ENCODE results near the gene APRT.

Gene APRT

GRCh38 chr16:88853325-88853941, 41.7 kb upstream of the APRT start:
- H3K4me3 ChIP-seq (ENCODE audit: low read depth in 1 of 2, low read length in 2 of 2) = no peak overlapping the region
- H3K36me3 ChIP-seq (ENCODE audit: insufficient read depth, low read length) = no peaks in the 10 kb centered on the region
- H3K27ac ChIP-seq (ENCODE audit: low read depth, low read length) = no peak overlapping the region
- no peaks in the 10 kb centered on the region for H3K27me3 ChIP-seq (ENCODE audit: control insufficient read depth in 1 of 2, insufficient read depth in 2 of 2, low read length in 2 of 2)
- H3K9ac ChIP-seq (ENCODE audit: low read length) = no peak overlapping the region
- peaks cover 13% of the 10 kb centered on the region for H3K4me1 ChIP-seq (ENCODE audit: insufficient read depth, low read length)
- no peaks in the 10 kb centered on the region for H3K9me3 ChIP-seq (ENCODE audit: low read length)

- no peak overlapping the region for H3K9ac ChIP-seq (ENCODE audit: low read length)
- no peaks in the 10 kb centered on the region for H3K27me3 ChIP-seq (ENCODE audit: control insufficient read depth in 1 of 2, insufficient read depth in 2 of 2, low read length in 2 of 2)
- no peaks in the 10 kb centered on the region for H3K36me3 ChIP-seq (ENCODE audit: insufficient read depth, low read length)
- no peak overlapping the region for H3K27ac ChIP-seq (ENCODE audit: low read depth, low read length)
- H3K4me1 ChIP-seq (ENCODE audit: insufficient read depth, low read length) = peaks cover 6% of the 10 kb centered on the region
- no peaks in the 10 kb centered on the region for H3K9me3 ChIP-seq (ENCODE audit: low read length)
- H3K4me3 ChIP-seq (ENCODE audit: low read depth in 1 of 2, low read length in 2 of 2) = no peak overlapping the region
Measured at GRCh38 chr16:88851616-88852015, 39.9 kb upstream of the APRT start.

- H3K27me3 ChIP-seq (ENCODE audit: control insufficient read depth in 1 of 2, insufficient read depth in 2 of 2, low read length in 2 of 2) = no peaks in the 10 kb centered on the region
- H3K4me3 ChIP-seq (ENCODE audit: low read depth in 1 of 2, low read length in 2 of 2) = no peak overlapping the region
- H3K9ac ChIP-seq (ENCODE audit: low read length) = no peak overlapping the region
- peaks cover 2% of the 10 kb centered on the region for H3K4me1 ChIP-seq (ENCODE audit: insufficient read depth, low read length)
- H3K27ac ChIP-seq (ENCODE audit: low read depth, low read length) = no peak overlapping the region
- no peaks in the 10 kb centered on the region for H3K36me3 ChIP-seq (ENCODE audit: insufficient read depth, low read length)
- no peaks in the 10 kb centered on the region for H3K9me3 ChIP-seq (ENCODE audit: low read length)
Measured at GRCh38 chr16:88850531-88851199, 38.9 kb upstream of the APRT start.

- no peak overlapping the region for H3K9ac ChIP-seq (ENCODE audit: low read length)
- H3K4me3 ChIP-seq (ENCODE audit: low read depth in 1 of 2, low read length in 2 of 2) = no peak overlapping the region
- H3K36me3 ChIP-seq (ENCODE audit: insufficient read depth, low read length) = no peaks in the 10 kb centered on the region
- H3K4me1 ChIP-seq (ENCODE audit: insufficient read depth, low read length) = no peaks in the 10 kb centered on the region
- H3K27ac ChIP-seq (ENCODE audit: low read depth, low read length) = no peak overlapping the region
- no peaks in the 10 kb centered on the region for H3K9me3 ChIP-seq (ENCODE audit: low read length)
- no peaks in the 10 kb centered on the region for H3K27me3 ChIP-seq (ENCODE audit: control insufficient read depth in 1 of 2, insufficient read depth in 2 of 2, low read length in 2 of 2)
Measured at GRCh38 chr16:88848557-88848956, 36.8 kb upstream of the APRT start.

GRCh38 chr16:88847654-88848053, 35.9 kb upstream of the APRT start:
- no peaks in the 10 kb centered on the region for H3K27me3 ChIP-seq (ENCODE audit: control insufficient read depth in 1 of 2, insufficient read depth in 2 of 2, low read length in 2 of 2)
- H3K9me3 ChIP-seq (ENCODE audit: low read length) = no peaks in the 10 kb centered on the region
- H3K9ac ChIP-seq (ENCODE audit: low read length) = no peak overlapping the region
- no peak overlapping the region for H3K4me3 ChIP-seq (ENCODE audit: low read depth in 1 of 2, low read length in 2 of 2)
- no peaks in the 10 kb centered on the region for H3K4me1 ChIP-seq (ENCODE audit: insufficient read depth, low read length)
- no peak overlapping the region for H3K27ac ChIP-seq (ENCODE audit: low read depth, low read length)
- H3K36me3 ChIP-seq (ENCODE audit: insufficient read depth, low read length) = no peaks in the 10 kb centered on the region

- H3K9me3 ChIP-seq (ENCODE audit: low read length) = no peaks in the 10 kb centered on the region
- H3K27ac ChIP-seq (ENCODE audit: low read depth, low read length) = no peak overlapping the region
- H3K27me3 ChIP-seq (ENCODE audit: control insufficient read depth in 1 of 2, insufficient read depth in 2 of 2, low read length in 2 of 2) = no peaks in the 10 kb centered on the region
- H3K4me1 ChIP-seq (ENCODE audit: insufficient read depth, low read length) = no peaks in the 10 kb centered on the region
- no peaks in the 10 kb centered on the region for H3K36me3 ChIP-seq (ENCODE audit: insufficient read depth, low read length)
- no peak overlapping the region for H3K9ac ChIP-seq (ENCODE audit: low read length)
- no peak overlapping the region for H3K4me3 ChIP-seq (ENCODE audit: low read depth in 1 of 2, low read length in 2 of 2)
Measured at GRCh38 chr16:88846088-88846487, 34.4 kb upstream of the APRT start.

GRCh38 chr16:88844419-88845036, 32.8 kb upstream of the APRT start:
- H3K27ac ChIP-seq (ENCODE audit: low read depth, low read length) = no peak overlapping the region
- H3K4me1 ChIP-seq (ENCODE audit: insufficient read depth, low read length) = no peaks in the 10 kb centered on the region
- H3K27me3 ChIP-seq (ENCODE audit: control insufficient read depth in 1 of 2, insufficient read depth in 2 of 2, low read length in 2 of 2) = no peaks in the 10 kb centered on the region
- H3K36me3 ChIP-seq (ENCODE audit: insufficient read depth, low read length) = peaks cover 13% of the 10 kb centered on the region
- no peak overlapping the region for H3K9ac ChIP-seq (ENCODE audit: low read length)
- H3K4me3 ChIP-seq (ENCODE audit: low read depth in 1 of 2, low read length in 2 of 2) = no peak overlapping the region
- no peaks in the 10 kb centered on the region for H3K9me3 ChIP-seq (ENCODE audit: low read length)

GRCh38 chr16:88843256-88843655, 31.5 kb upstream of the APRT start:
- Histone ChIP-seq H3K27ac (ENCODE audit: low read depth, low read length) (no peak overlapping the region), H3K9ac (ENCODE audit: low read length) (no peak overlapping the region), H3K27me3 (ENCODE audit: control insufficient read depth in 1 of 2, insufficient read depth in 2 of 2, low read length in 2 of 2) (no peaks in the 10 kb centered on the region), H3K36me3 (ENCODE audit: insufficient read depth, low read length) (peaks cover 20% of the 10 kb centered on the region), H3K4me3 (ENCODE audit: low read depth in 1 of 2, low read length in 2 of 2) (no peak overlapping the region), H3K9me3 (ENCODE audit: low read length) (no peaks in the 10 kb centered on the region), H3K4me1 (ENCODE audit: insufficient read depth, low read length) (no peaks in the 10 kb centered on the region)

- peaks cover 20% of the 10 kb centered on the region for H3K36me3 ChIP-seq (ENCODE audit: insufficient read depth, low read length)
- H3K4me1 ChIP-seq (ENCODE audit: insufficient read depth, low read length) = no peaks in the 10 kb centered on the region
- H3K9me3 ChIP-seq (ENCODE audit: low read length) = no peaks in the 10 kb centered on the region
- no peak overlapping the region for H3K4me3 ChIP-seq (ENCODE audit: low read depth in 1 of 2, low read length in 2 of 2)
- H3K27ac ChIP-seq (ENCODE audit: low read depth, low read length) = no peak overlapping the region
- H3K27me3 ChIP-seq (ENCODE audit: control insufficient read depth in 1 of 2, insufficient read depth in 2 of 2, low read length in 2 of 2) = no peaks in the 10 kb centered on the region
- H3K9ac ChIP-seq (ENCODE audit: low read length) = no peak overlapping the region
Measured at GRCh38 chr16:88842806-88843205, 31.1 kb upstream of the APRT start.

GRCh38 chr16:88842308-88842756, 30.6 kb upstream of the APRT start:
- H3K4me3 ChIP-seq (ENCODE audit: low read depth in 1 of 2, low read length in 2 of 2) = no peak overlapping the region
- H3K9me3 ChIP-seq (ENCODE audit: low read length) = no peaks in the 10 kb centered on the region

GRCh38 chr16:88841521-88842307, 30.0 kb upstream of the APRT start:
- no peaks in the 10 kb centered on the region for H3K9me3 ChIP-seq (ENCODE audit: low read length)
- no peak overlapping the region for H3K9ac ChIP-seq (ENCODE audit: low read length)
- H3K27ac ChIP-seq (ENCODE audit: low read depth, low read length) = no peak overlapping the region
- no peaks in the 10 kb centered on the region for H3K27me3 ChIP-seq (ENCODE audit: control insufficient read depth in 1 of 2, insufficient read depth in 2 of 2, low read length in 2 of 2)
- no peak overlapping the region for H3K4me3 ChIP-seq (ENCODE audit: low read depth in 1 of 2, low read length in 2 of 2)
- no peaks in the 10 kb centered on the region for H3K4me1 ChIP-seq (ENCODE audit: insufficient read depth, low read length)
- peaks cover 20% of the 10 kb centered on the region for H3K36me3 ChIP-seq (ENCODE audit: insufficient read depth, low read length)

More at GRCh38 chr16:88842308-88842756, 30.6 kb upstream of the APRT start:
- Histone ChIP-seq H3K36me3 (ENCODE audit: insufficient read depth, low read length) (peaks cover 20% of the 10 kb centered on the region), H3K27me3 (ENCODE audit: control insufficient read depth in 1 of 2, insufficient read depth in 2 of 2, low read length in 2 of 2) (no peaks in the 10 kb centered on the region), H3K4me1 (ENCODE audit: insufficient read depth, low read length) (no peaks in the 10 kb centered on the region), H3K27ac (ENCODE audit: low read depth, low read length) (no peak overlapping the region), H3K9ac (ENCODE audit: low read length) (no peak overlapping the region)
